Stimulated activated CD4-positive, alpha-beta T cell treated with anti-CD3 and anti-CD28 coated beads, Interleukin-15, amount 100 ng/mL, for 48 hours (primary cell): ENCODE results near the gene SLC39A11.

ENCODE experiments used
- DNase-seq, 2 donors: peaks; one replicate each; pipeline ENCODE4 v3.0.0-alpha.2; 2020; ENCODE audit warnings: low read depth in 2 of 2

SLC39A11 gene

GRCh38 chr17:72691017-72691416, 401.5 kb downstream of the SLC39A11 start:
- DNase-seq: no peak

- DNase-seq: no peak
Observed at GRCh38 chr17:72687886-72688285, 404.6 kb downstream of the SLC39A11 start.

DNA sequence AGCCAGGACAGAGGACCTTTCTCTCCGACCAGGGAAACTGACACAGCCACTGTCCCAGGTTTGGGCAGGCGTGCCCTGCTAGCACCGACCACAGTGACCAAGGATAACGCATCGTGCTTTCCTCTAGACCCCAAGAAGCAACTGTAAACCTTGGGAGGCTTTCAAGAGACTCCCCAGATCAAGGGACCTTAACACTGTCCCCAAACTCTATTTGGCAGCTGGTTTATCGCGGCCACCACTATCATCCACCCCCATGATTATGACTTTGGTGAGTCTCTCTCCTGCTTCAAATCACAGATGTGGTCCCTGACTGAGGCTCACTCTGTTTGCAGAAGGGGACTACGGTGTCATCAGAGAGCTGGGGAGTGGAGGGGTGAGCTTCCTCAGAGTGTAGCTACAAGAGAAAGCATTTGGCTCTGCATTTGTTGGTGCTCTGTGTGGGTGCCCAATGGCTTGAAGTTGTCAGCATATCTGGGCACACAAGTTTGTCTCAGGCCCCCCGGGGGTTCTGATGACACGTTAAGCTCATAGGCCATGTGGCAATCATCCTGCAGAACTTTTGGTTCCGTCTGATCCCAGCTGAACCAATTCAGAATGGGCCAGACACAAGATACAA, 408.0 kb downstream of the SLC39A11 start:
- no peak for DNase-seq

DNA sequence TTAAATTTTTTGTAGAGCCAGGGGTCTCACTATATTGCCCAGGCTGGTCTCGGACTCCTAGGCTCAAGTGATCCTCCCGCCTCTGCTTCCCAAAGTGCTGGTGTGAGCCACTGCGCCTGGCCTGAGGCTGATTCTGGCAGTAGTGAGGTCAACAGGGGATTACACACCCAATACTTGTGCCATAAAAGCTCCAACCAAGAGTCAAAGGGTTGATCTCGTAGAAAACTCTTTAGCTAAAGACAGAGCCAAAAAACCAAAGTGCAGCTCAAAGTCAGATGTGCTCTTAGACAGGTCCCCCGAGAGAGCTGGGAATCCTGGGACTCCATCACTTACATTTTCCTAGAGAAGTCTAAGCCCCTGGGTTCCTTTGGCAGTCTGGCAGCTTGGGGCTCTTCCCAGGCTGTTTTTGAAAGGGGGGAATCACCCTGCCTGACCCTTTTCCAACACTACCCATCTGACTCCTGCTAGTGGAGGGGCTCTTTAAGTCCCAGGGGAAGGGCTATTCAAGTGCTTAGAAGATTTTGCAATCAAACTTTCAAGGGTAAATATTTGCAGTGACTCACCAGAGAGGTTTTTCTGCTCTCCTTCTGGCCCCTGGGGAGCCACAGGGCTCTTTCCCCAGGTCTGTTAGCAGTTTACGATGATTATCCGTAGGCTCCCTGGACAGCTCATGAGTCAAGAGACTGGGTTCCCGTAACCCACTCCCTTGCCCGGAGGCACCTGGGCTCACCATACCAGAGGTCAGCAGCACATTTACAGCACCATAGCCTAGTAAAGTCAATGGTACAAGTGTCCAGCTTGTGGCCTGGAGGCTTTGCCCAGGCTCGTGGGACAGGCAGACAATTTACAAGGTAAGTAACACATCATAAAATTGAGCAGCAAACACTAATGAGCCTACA, 408.7 kb downstream of the SLC39A11 start:
- no peak for DNase-seq

- DNase-seq: no peak
Observed at GRCh38 chr17:72682605-72683004, 409.9 kb downstream of the SLC39A11 start.

- DNase-seq: no peak
Observed at GRCh38 chr17:72681844-72682243, 410.6 kb downstream of the SLC39A11 start.

GRCh38 chr17:72677714-72678390, 414.6 kb downstream of the SLC39A11 start:
- no peak for DNase-seq

DNA sequence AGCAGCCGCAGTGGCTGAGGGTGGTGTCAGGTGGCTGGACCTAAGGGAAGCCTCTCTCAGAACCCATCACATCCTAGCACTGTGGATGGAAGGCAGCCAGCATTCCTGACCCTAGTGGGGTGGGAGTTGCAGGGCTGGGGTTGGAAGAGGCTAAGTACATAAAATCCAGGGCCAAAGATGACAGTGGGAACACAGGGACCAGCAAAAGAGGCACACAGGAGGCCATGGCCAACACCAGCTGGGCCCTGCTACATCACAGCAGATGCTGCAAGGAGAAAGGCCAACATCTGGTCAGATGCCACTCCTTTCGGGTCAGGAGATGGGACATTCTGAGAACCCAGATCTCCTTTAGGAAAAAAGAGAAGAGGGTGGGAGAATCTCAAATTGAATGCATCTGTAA, 415.4 kb downstream of the SLC39A11 start:
- no peak for DNase-seq

DNA sequence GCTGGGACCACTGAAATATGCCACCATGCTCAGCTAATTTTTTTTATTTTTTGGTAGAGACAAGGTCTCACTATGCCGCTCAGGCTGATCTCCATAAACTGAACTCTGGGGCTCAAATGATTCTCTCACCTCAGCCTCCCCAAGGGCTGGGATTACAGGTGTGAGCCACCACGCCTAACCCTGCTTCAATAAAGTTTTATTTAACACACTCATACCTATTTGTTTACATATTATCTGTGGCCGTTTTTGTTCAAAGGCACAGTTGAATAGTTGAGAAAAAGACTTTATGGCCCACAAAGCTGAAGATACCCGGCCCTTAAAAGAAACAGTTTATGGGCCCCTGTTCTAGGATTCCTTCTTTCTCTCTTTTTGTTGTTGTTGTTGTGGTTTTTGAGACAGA, 419.8 kb downstream of the SLC39A11 start:
- no peak for DNase-seq

GRCh38 chr17:72671016-72671415, 421.5 kb downstream of the SLC39A11 start:
- DNase-seq: no peak

GRCh38 chr17:72667096-72668063, 425.1 kb downstream of the SLC39A11 start:
- no peak for DNase-seq

GRCh38 chr17:72665852-72666851, 426.3 kb downstream of the SLC39A11 start:
- DNase-seq: no peak

DNA sequence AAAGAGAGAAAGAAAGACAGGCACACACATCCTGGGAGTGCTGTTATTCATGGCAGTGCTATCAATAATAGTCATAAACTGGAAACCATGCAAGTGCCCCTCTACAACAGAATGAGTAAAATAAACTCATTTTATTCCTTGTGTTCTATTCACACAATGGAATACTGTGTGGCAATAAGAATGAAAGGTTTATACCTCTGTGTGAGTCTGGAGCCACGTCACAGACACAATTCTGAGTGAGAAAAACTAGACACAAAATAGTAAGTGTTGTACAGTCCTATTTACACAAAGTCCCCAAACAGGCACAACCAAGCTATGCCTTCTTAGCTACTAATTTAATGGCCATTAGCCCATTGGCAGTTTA, 429.7 kb downstream of the SLC39A11 start:
- no peak for DNase-seq

DNA sequence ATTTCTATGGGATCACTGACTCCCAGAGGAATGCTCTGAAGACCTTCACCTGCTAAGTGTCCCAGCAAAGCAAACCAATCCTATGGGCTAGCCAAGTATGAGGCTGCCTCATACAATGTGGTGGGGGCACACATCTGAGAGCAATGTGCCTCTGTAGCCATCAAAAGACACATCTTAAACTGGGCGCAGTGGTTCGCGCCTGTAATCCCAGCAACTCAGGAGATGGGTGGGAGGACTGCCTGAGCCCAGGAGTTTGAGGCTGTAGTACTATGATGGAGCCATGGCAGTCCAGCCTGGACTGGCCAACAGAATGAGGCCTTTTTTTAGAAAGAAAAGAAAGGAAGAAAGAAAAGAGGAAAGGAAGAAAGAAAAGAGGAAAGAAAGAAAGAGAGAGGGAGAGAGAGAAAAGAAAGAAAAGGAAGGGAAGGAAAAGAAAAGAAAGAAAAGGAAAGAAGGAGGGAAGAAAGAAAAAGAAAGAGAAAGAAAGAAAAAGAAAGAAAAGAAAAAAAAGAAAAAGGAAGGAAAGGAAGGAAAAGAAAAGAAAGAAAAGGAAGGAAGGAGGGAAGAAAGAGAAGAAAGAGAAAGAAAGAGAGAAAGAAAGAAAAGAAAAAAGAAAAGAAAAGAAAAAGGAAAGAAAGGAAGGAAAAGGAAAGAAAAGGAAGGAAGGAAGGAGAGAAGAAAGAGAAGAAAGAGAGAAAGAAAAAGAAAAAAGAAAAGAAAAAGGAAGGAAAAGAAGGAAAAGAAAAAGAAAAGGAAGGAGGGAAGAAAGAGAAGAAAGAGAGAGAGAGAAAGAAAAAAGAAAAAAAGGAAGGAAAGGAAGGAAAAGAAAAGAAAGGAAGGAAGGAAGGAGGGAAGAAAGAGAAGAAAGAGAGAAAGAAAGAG, 430.3 kb downstream of the SLC39A11 start:
- DNase-seq: no peak

GRCh38 chr17:72661116-72661944, 431.2 kb downstream of the SLC39A11 start:
- DNase-seq: no peak

GRCh38 chr17:72660274-72661115, 432.0 kb downstream of the SLC39A11 start:
- no peak for DNase-seq

- DNase-seq: no peak
Observed at GRCh38 chr17:72659811-72660210, 432.7 kb downstream of the SLC39A11 start.
